Bronchial epithelial cell (primary cell): ENCODE results near the gene SMAD7. TPM values are rescaled to one million over a fixed set of nuclear protein-coding genes. Genes with fewer than 3 reads are reported as not detected.

Experiments used
- DNase-seq: peaks from one replicate; pipeline ENCODE4 v3.0.0-alpha.2; 2010; ENCODE audit warnings: low read depth
- FAIRE-seq: peaks from 2 replicates; lab custom pipeline; 2011; peaks lifted over from hg19 to GRCh38; lab: Jason Lieb, UNC
- H3K27me3 ChIP-seq: 2 replicates; pipeline ENCODE4 v1.5.1; 2011; ENCODE audit warnings: low read length; ENCODE audit not compliant: control insufficient read depth, insufficient read depth
- H3K36me3 ChIP-seq: 2 replicates; pipeline ENCODE4 v1.5.1; 2011; ENCODE audit warnings: low read length; ENCODE audit not compliant: control insufficient read depth, insufficient read depth
- H3K4me3 ChIP-seq: 2 replicates; pipeline ENCODE4 v1.5.1; 2011; ENCODE audit warnings: mild to moderate bottlenecking, low read depth, low read length, control low read depth
- CTCF ChIP-seq: IDR thresholded peaks from 2 replicates; pipeline ENCODE4 v1.5.1; 2011; ENCODE audit warnings: mild to moderate bottlenecking, moderate library complexity, low read length, control low read depth, inconsistent platforms; ENCODE audit not compliant: insufficient read depth, severe bottlenecking
- total RNA-seq: library from RNA; depleted of rRNA; stranded (reverse); fragments of >200 nt; gene quantifications from 2 replicates; pipeline ENCODE4 v1.2.1, GENCODE V29; 2014

SMAD7 gene
- total RNA-seq, 1 donor from 2014 or later = 19.2 TPM

DNA sequence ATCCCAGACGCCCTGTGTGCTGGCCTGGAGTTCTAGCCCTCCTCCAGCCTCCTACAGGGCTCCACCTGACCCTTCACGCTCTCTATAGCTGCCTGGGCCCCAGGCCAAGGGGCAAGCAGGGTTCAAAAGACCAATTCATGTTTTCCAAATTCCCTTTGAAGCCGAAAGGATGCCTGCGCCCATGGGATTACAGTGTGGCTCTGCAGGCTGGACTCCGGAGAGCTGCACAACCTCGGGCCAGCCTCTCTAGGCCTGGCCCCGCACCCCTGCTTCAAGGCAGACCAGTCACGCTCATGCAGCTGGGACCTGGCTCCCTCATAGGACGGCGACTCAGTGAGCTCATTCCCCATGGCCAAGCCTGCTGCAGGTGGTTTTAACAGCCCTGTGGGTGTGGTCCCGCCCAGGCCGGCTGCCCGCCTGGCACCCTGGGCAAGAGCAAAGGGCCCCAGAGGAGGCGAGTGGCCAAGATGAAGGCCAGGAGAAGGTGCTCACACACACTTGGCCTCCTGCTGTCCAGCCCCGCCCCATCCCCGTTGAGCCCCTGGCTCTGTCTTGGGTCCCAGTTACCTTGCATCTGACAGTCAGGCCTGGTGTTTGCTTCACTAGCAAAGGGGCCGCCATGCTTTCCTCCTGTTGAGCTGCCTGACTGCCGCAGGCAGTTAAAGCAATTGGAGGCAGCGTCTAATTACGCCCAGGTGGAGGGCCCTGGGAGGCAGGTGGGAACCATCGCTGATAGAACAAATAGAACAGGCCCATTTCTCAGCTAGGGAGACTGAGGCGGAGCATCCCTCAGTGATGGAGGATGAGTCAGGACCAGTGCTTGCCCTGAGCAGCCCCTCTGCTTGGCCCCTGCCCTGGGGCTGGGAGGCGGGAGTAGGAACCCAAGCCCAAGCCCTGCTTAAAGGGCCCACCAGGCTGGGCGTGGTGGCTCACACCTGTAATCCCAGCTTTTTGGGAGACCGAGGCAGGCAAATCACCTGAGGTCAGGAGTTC, 56.9 kb downstream of the SMAD7 start:
- H3K27me3 ChIP-seq = no peaks in the 10 kb centered on the region
- FAIRE-seq (no peak), DNase-seq (no peak)
- H3K36me3 ChIP-seq = no peaks in the 10 kb centered on the region
- TF ChIP-seq CTCF = no peak
- H3K4me3 ChIP-seq = no peak overlapping the region

DNA sequence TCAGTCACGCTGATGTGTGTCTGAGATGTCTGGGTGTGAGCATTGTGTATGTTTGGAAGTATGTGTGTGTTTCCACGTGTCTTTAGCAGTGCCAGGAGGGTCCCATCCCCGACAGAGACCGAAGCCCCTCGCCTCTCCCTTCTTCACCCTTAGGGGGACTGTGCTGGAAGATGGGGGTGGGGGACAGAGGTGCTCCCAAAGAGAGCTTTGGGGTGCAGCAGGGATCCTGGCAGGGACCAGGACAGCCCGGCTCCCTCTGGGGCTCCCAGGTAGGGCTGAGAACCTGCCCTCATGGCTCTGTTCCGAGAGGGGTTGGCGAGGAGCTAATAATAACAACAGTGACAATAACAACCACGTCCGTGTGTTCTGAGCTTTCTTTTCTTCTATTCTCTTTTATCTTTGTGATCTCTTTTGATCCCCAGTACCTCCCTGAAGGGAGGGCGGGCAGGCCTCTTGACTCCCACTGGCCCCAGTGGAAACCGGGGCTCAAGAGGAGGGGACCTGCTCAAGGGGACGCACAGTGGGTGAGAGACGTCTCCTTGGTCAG, 57.6 kb downstream of the SMAD7 start:
- no peak for TF ChIP-seq CTCF
- H3K27me3 ChIP-seq = no peaks in the 10 kb centered on the region
- no peak overlapping the region for H3K4me3 ChIP-seq
- FAIRE-seq = no peak
- H3K36me3 ChIP-seq = no peaks in the 10 kb centered on the region
- no peak for DNase-seq

GRCh38 chr18:48892146-48892855, 58.5 kb downstream of the SMAD7 start:
- Histone ChIP-seq H3K27me3 (no peaks in the 10 kb centered on the region), H3K36me3 (no peaks in the 10 kb centered on the region), H3K4me3 (no peak overlapping the region)
- no peak for FAIRE-seq
- TF ChIP-seq CTCF = no peak
- DNase-seq = peak; percentile 67

GRCh38 chr18:48891721-48892120, 59.0 kb downstream of the SMAD7 start:
- TF ChIP-seq CTCF = no peak
- DNase-seq (no peak), FAIRE-seq (no peak)
- no peaks in the 10 kb centered on the region for H3K36me3 ChIP-seq
- no peaks in the 10 kb centered on the region for H3K27me3 ChIP-seq
- H3K4me3 ChIP-seq = no peak overlapping the region

DNA sequence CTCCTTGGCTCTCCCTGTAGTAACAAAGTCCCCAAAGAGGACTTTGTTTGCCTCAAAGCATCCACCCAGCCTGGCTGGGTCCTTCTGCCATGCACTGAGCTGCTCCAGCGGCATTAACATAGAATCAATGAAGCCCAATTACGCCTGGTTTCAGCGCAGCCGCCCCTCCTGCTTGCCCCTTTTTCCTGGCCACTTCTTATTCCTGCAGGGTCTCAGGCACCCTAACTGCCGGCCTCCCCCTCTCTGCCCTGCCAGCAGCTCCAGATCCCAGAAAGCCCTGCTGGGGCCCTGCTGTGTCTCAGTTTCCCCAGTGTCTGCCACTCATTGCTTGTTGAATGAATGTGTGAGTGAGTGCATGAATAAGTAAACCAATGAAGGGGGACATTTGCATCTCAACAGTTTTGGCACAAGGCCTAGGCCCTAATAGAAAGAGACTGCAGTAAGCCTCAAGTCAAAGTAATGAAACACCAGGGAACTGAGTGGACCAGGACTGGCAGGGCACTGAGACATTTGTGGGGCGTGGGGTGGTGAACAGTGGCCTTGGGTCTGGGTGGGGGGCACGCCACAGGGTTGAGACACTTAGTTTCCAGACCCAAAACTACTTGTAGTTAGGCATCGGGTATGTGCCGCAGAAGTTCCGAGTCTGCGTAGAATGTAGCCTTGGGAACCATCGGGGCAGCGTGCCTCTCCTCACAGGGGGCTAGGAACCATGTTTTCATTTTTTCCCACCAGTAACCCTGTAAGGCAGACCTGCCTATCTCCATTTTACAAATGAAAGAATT, 60.6 kb downstream of the SMAD7 start:
- DNase-seq = no peak
- TF ChIP-seq CTCF = no peak
- no peaks in the 10 kb centered on the region for H3K27me3 ChIP-seq
- peak; percentile 55 for FAIRE-seq
- no peaks in the 10 kb centered on the region for H3K36me3 ChIP-seq
- no peak overlapping the region for H3K4me3 ChIP-seq
